HG03097 (cell line): ENCODE data around the gene KCTD21.
A peak's percentile ranks its signal among the peaks of the same experiment; 100 is the strongest.

ENCODE experiments used
- ATAC-seq: cut with Tn5 transposase; IDR thresholded peaks from one replicate; pipeline ENCODE4 v1.9.1; 2021; ENCODE audit not compliant: unreplicated experiment, low FRiP score

The KCTD21 gene

DNA sequence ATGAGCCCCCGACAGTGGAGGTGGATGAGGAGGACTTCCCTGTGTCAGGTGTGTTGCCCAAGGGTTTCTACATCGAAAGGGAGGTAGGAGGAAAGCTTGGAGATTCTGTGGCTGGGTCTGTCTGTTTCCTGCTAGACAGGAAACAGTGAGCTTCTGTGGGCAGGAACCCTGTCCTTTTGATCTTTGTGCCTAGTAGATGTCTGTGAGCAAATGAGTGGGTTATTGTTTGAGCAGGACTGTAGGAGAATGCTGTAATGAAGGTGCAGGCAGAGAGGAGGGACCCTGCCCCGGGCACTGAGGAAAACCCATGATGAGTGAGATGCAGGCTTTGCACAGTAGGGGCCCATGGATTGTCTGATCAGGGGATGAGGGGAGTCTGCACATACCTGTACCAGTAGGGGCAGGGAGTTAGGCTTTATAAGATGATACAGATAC lies 14.3 kb upstream of the KCTD21 start:
- ATAC-seq = no peak

DNA sequence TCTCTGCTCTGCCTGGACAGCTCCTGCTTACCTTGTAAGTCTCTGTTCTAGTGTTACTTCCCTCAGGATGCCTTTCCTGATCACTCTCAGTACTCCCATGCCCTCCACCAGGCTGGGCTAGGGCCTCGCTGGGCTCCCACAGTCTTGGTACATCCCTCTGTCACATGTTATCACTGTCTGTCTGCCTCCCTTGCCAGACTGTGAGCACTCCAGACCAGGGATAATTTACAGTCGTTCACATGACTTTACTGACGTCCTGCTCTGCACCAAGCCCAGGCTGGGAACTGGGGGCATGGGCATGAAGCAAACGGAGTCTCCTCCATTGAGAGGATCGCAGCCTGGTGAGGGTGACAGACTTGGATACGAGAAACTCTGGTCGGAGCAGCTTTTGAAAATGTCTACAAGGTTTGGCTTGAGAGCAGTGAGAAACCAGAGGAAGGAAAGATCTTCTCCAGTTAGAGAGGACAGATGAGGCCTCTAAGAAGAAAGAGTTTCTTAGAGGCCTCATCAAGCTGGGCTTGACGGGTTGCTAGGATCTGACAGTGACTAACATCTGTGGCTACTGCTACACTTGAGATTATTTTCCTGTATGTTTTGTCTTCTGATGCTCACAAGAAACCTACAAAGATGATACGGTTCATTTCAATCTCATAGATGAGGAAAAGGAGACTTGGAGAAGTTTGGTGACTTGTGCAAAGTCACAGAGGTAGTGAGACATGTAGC lies 12.8 kb upstream of the KCTD21 start:
- no peak for ATAC-seq

DNA sequence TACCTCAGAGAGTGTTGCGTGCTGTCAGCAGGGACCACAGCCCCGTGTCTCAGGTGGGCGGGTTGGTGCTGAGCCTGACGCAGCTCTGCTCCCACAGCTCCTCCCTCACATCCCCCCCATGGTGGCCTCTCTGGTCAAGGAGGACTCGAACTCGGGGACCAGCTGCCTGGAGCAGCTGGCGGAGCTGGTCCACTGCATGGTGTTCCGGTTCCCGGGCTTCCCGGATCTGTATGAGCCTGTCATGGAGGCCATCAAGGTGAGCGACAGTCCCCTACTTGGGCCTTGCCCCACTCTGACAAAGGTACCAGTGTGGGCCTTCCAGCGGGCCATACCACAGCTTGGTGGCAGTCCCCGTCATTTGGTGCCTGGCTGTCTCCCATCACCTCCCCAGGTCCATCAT lies 12.1 kb upstream of the KCTD21 start:
- no peak for ATAC-seq

DNA sequence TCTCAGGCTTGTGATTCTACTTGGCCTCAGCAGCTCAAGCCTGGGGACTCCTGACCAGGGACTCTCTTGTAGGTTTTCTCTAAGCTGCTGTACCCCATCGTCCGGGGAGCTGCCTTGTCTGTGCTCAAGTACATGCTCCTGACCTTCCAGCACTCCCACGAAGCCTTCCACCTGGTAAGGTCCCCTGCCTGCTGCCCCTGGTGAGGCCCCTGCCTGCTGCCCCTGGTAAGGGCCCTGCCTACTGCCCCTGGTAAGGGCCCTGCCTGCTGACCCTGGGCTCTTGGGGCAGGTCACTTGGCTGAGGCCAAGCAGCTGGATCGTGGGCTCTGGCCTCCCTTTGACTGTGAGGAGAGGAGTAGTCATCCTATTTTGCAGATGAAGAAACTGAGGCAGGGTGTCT lies 11.6 kb upstream of the KCTD21 start:
- ATAC-seq = no peak

DNA sequence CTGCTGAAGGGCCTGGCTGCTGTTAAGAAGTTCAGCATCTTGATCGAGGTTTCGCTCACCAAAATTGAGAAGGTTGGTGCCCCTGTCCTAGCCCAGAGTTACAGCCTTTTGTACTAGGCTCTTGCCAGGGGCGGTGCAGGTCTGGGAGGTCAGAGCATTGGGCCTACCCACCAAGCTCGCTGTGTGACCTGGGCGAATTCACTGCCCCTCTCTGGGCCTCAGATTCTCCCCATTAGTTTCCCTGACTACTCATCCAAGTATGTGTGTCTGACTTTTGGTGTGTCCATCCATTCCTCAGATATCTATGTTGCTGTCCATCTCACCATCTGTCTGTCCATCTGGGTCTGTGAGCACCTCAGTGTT lies 11.2 kb upstream of the KCTD21 start:
- no peak for ATAC-seq

DNA sequence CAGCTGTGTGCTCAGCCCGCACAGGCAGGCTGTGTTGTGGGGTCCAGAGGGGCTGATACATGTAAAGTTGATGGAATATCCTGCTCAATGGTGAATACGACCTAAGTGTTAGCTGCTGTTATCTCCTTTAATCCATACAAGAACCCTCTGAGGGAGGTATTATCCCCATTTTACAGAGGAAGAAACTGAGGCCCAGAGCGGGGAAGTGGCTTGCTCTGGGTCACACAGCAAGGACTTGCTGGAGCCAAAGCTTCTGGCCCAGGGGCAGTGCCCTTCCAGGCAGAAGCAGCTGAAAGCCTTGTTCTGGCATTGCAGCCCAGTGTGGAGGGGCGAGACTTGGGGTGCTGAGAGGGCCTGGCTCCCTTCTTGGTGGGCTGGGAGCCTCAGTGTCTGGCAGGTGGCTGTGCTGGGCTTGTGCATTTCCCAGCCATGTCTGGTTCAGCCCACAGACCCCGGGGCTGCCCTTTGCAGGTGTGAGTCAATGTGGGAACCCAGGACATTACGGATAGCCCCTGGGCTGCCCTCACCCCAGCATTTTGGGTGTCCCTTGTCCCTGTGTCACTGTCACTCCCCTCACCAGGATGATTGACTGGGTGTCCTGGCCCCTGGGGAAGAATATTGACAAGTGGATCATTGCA lies 10.7 kb upstream of the KCTD21 start:
- no peak for ATAC-seq

DNA sequence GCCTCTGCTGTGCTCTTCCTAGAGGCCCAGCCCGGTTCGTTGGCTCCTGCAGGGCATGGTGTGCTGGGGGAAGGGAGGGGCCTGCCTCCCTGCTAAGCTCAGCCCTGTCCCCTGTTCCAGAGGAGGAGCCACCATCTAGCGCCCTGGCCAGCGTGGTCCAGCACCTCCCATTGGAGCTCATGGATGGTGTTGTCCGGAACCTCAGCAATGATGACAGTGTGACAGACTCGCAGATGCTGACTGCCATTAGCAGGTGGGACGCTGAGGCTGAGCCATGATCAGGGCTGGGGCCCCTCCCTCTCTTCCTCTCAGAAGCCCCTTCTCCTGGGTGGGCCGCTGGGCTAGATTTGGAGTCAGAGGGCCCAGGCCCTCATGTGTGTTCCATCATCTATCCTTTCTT lies 9.4 kb upstream of the KCTD21 start:
- no peak for ATAC-seq

DNA sequence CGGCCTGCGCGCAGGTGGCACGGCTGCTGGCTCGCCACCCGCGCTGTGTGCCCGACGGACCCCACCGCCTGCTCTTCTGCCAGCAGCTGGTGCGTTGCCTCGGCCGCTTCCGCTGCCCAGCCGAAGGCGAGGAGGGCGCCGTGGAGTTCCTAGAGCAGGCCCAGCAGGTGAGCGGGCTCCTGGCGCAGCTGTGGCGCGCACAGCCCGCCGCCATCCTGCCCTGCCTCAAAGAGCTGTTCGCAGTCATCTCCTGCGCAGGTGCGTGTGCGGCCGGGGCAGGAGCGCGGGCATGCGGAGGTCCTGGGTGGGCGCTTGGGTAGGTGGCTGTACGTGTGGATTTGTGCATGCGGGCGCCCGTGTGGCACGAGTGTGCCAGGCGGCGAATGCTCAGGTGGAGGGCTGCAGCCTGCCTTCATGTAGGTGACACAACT lies 8.2 kb upstream of the KCTD21 start:
- ATAC-seq = no peak

DNA sequence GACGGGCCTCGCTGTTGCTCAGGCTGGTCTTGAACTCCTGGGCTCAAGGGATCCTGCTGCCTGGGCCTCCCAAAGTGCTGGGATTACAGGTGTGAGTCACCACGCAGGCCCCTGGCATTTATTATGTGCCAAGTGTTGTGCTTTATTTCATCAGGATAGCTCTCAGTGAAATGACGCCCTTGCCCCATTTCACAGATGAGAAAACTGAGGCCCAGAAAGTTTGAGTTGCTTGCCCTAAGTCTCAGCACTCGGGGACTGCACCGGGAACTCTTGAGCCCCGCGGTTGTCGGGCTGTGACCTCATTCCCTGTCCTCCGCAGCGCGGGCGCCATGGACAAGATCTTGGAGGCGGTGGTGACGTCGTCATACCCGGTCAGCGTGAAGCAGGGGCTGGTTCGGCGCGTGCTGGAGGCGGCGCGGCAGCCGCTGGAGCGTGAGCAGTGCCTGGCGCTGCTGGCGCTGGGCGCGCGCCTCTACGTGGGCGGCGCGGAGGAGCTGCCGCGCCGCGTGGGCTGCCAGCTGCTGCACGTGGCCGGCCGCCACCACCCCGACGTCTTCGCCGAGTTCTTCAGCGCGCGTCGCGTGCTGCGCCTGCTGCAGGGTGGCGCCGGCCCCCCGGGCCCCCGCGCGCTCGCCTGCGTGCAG lies 7.6 kb upstream of the KCTD21 start:
- ATAC-seq = no peak

DNA sequence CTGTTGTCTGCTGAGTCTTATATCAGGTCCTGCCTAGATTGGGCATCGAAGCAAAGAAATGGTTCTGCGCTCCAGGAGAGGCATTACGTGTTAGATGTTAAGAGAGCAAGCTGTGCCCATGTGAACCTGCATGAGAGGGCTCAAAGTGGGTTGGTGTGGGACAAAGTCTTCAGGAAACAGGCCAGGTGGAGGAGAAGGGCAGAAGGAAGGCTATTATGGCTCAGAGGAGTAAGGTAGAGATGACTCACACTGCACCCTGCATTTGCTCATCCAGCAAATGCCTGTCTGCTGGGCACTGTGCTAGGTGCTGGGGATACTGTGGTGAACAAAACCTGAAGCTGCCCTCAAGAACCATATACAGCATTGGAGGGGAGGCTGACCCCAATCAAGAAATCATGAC lies 6.1 kb upstream of the KCTD21 start:
- ATAC-seq = no peak

DNA sequence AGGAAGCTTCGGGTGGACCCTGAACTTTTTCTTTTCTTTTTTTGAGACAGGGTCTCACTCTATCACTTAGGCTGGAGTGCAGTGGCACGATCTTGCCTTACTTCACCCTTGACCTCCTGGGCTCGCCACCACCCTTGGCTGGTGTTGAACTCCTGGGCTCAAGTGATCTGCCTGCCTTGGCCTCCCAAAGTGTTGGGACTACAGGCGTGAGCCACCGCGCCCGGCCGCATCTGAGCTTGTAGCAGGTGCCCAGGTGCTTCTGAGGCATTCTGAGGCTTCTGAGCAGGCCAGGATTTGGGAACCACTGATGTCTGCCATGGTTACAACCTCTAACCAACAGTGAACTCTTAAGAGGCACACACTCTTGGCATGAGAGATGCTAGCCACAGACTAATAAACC lies 5.4 kb upstream of the KCTD21 start:
- no peak for ATAC-seq

DNA sequence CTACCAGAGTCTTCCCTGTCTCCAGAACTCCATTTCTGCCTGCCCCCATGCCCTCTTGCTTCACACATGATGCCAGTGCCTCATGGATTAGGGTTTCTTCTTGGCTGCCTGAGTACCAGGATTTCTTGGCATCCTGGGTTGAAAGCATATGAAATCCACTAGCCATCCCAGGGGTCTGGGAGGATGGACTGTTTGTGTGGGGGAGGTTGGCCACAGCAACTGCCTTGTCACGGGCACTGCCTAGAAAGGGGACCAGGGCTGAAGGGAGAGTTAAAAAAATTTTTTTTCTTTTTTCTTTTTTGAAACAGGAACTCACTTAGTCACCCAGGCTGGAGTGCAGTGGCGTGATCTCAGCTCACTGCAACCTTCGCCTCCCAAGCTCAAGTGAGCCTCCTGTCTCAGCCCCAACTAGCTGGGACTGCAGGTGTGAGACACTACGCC lies 4.5 kb upstream of the KCTD21 start:
- no peak for ATAC-seq

DNA sequence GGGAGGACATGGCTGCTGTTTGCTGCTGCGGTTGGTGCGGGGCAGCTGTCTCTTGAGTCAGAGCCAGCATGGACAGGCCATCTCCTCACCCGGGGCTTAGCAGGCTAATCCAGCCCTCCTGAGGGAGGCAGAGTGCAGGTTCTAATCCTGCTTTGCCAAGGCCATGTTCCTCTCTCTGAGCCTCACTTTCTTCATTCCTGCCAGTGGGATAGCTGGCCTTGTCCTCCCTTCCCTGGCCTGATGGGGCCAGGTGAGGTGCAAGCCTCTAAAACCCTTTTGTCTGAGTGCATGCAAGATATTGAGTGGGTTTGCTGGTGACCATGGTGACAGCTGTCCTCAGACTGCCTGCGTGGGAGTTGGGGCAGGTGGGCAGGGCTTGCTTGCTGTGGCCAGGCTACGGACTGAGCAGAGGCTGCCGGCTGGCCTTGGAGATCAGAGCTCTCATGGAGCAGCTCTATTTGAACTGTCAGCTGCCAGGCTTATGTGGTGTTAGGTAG lies 3.8 kb upstream of the KCTD21 start:
- ATAC-seq = no peak

DNA sequence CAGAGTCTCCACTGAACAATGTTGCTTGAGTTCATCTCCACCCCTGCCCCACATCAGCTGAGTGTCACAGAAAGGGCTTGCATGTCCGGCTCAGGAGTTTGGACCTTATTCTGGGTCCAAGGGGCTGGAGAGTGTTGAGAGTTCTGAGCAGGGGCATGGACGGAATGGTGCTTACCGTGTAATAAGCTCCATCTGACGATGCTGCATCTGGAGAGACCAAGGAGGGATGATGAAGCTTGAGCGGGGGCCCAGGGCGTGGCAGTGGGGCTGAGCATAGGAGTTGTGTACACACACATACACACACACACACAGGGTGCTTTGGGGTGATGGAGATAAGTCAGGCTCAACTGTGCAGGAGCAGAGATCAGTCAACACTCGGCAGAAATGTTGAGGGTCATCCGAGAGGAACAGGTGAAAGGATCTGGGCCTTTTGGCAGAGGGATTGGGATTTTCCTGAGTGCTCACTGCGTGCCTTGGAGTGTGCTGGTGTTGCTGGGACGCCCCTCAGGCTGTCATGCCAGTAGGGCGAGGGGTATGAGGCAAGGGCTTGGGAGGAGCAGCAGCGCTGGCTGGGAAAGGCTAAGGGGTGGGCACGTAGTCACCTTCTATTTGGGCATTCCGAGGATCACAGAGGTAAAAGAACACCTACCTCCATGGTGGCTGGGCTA lies 2.6 kb upstream of the KCTD21 start:
- no peak for ATAC-seq

DNA sequence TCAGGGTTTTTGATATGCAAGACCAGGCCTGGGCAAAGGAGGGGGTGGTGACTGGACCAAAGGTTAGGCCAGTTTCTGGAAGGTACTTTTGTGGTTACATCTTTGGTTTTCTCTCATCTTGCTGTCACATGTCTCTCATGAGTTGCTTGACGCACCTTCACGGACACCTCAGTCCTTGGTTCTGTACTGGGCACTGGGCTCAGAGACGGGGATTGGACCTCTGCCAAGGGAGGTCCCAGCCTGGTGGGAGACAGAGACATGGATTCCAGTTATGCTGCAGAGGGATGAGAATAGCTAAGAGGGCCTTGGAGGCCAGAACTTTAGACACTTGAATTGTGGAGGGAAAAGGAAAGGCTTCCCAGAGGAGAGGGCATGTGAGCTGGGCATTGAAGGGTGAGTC lies 1.9 kb upstream of the KCTD21 start:
- no peak for ATAC-seq

DNA sequence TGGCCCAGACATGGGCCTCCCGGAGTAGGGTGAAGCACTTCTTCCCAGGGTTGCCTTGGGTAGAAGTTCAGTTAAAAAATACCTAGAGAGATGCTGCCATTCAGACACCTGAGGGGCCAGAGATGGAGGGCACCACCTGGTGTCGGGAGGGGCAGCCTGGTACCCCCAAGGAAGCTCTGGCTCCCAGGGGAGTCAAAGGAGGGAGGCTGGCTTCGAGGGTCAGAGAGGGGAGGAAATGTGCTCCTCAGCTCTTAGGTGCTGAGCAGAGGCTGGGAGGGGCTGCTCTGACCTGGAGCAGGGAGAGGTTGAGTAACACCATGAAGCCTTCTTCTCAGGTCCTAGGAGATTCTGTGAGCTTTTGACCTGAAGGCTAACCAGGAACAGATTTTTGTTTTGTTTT lies 1.4 kb upstream of the KCTD21 start:
- ATAC-seq = no peak

DNA sequence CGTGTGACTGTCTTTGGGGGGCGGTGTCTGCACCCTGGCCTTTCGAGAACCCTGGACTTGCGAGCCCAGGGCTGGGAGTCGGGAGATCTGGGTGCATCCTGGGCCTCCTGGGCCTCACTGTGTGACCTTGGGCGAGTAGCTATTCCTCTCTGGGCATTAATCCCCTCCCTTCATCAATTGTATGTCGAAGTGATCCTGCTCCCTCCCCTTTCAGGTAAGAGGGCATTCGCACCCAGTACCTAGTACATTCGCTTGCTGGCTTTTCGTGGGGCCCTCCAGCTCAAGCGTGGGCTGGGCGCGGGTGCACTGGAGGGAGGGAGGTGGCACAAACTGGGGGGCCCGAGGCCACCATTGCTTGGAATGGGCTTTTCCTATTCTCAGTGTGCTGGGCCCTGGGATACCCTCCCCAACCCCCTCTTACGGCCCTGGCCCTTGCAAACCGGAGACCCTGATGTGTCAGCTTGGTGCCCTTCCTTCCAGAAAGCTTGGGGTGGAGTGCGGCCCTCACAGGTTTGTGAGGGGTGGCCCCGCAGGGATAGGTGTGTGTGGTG lies 823 bp upstream of the KCTD21 start:
- no peak for ATAC-seq

DNA sequence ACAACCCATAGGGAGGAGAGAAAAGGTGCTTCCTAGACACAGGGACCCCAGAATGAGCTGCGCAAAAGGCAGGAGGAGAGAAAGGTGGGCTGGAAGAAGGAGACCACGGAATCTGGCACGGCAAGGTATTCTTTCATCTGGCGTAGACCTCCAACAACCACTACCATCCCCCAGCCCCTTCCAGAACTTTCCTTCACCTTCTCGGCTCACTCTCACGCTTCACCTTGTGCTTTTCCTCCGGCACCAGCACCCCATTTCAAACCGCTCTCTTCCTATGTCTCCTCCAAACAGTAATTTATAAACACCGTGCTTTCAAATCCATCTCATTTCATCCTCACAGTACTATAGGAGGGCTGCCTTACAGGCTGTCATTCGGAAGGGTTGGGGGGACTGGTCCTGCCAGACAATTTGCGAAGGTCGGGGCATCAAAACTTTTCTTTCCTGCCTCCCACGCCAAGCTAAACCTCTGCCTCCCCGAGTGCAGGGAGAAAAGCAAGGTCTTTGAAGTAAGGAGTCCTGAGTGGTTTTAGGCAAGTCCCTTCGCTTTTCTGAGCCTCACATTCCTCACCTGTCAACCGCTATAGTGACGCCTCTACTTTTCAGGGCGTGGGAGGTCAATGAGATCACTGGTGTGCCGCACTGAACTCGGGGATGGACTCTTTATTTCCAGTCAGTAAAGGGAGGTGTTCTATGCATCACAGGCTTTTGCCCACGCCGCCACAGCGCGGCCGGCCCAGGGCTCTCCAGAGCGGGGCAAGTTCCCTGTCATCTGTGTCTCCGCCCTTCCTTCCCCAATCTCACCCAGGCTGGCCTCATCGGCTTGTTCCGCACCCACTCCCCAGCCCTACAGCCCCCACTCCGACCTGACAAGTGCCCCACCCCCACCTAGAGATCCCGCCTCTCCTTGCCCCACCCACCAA lies 800 bp downstream of the KCTD21 start:
- ATAC-seq = peak; percentile 6

DNA sequence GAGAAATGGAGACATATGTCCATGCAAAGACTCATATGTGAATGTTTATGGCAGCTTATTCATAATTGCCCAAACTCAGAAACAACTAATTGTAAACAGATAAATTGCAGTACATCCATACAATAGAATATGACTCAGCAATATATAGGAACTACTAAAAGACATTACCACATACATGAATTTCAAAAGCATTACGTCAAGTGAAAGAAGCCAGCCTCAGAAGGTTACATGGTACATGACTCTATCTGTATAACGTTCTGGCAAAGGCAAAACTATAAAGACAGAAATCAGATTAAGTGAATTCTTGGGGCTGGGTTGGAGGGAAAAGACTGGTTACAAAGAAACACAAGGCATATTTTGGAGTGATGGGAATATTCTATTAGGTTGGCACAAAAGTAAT lies 7.2 kb downstream of the KCTD21 start:
- ATAC-seq = no peak

DNA sequence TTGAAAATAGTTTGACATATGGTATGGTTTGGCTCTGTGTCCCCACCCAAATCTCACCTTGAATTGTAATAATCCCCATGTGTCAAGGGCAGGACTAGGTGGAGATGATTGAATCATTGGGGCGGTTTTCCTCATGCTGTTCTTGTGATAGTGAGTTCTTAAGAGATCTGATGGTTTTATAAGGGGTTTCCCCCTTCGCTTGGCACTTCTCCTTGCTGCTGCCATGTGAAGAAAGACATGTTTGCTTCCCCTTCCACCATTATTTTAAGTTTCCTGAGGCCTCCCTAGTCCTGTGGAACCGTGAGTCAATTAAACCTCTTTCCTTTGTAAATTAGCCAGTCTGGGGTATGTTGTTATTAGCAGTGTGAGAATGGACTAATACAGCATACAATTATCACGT lies 7.7 kb downstream of the KCTD21 start:
- ATAC-seq = no peak
